Bronchial epithelial cell (primary cell): ENCODE measurements around the gene SYS1. TPM values are rescaled to one million over a fixed set of nuclear protein-coding genes. Genes with fewer than 3 reads are reported as not detected.
A peak's percentile ranks its signal among the peaks of the same experiment; 100 is the strongest.

Experiments used
- DNase-seq: peaks from one replicate; pipeline ENCODE4 v3.0.0-alpha.2; 2010; ENCODE audit warnings: low read depth
- FAIRE-seq: peaks from 2 replicates; lab custom pipeline; 2011; peaks lifted over from hg19 to GRCh38; lab: Jason Lieb, UNC
- H3K27me3 ChIP-seq: 2 replicates; pipeline ENCODE4 v1.5.1; 2011; ENCODE audit warnings: low read length; ENCODE audit not compliant: control insufficient read depth, insufficient read depth
- H3K36me3 ChIP-seq: 2 replicates; pipeline ENCODE4 v1.5.1; 2011; ENCODE audit warnings: low read length; ENCODE audit not compliant: control insufficient read depth, insufficient read depth
- H3K4me3 ChIP-seq: 2 replicates; pipeline ENCODE4 v1.5.1; 2011; ENCODE audit warnings: mild to moderate bottlenecking, low read depth, low read length, control low read depth
- total RNA-seq: library from RNA; depleted of rRNA; stranded (reverse); fragments of >200 nt; gene quantifications from 2 replicates; pipeline ENCODE4 v1.2.1, GENCODE V29; 2014
- TF ChIP-seq, protein P1 (sequence below): IDR thresholded peaks from 2 replicates; pipeline ENCODE4 v1.5.1; 2011; ENCODE audit warnings: mild to moderate bottlenecking, moderate library complexity, low read length, control low read depth, inconsistent platforms; ENCODE audit not compliant: insufficient read depth, severe bottlenecking

SYS1 gene
- total RNA-seq, 1 donor from 2014 or later: 17.9 TPM

DNA sequence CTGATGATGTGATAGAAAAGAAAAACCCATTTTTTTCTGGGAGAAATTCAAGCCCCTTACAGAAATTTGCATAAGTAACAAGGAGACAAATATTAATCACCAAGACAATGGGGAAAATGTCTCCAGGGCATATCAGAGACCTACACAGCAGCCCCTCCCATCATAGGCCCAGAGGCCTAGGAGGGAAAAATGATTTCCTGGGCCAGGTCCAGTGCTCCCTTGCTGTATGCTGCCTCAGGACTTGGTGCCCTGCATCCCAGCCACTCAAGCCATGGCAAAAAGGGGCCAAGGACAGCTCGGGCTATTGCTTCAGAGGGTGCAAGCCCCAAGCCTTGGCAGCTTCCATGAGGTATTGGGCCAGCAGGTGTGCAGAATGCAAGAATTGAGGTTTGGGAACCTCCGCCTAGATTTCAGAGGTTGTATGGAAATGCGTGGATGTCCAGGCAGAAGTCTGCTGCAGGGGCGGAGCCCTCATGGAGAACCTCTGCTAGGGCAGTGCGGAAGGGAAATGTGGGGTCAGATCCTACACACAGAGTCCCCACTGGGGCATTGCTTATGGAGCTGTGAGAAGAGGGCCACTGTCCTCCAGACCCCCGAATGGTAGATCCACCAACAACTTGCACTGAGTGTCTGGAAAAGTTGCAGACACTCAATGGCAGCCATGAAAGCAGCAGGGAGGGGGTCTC, 37.5 kb downstream of the SYS1 start:
- DNase-seq: no peak
- FAIRE-seq: no peak
- no peaks in the 10 kb centered on the region for H3K36me3 ChIP-seq
- TF ChIP-seq, protein P1, sequence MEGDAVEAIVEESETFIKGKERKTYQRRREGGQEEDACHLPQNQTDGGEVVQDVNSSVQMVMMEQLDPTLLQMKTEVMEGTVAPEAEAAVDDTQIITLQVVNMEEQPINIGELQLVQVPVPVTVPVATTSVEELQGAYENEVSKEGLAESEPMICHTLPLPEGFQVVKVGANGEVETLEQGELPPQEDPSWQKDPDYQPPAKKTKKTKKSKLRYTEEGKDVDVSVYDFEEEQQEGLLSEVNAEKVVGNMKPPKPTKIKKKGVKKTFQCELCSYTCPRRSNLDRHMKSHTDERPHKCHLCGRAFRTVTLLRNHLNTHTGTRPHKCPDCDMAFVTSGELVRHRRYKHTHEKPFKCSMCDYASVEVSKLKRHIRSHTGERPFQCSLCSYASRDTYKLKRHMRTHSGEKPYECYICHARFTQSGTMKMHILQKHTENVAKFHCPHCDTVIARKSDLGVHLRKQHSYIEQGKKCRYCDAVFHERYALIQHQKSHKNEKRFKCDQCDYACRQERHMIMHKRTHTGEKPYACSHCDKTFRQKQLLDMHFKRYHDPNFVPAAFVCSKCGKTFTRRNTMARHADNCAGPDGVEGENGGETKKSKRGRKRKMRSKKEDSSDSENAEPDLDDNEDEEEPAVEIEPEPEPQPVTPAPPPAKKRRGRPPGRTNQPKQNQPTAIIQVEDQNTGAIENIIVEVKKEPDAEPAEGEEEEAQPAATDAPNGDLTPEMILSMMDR: no peak
- no peak overlapping the region for H3K4me3 ChIP-seq
- H3K27me3 ChIP-seq: no peaks in the 10 kb centered on the region

DNA sequence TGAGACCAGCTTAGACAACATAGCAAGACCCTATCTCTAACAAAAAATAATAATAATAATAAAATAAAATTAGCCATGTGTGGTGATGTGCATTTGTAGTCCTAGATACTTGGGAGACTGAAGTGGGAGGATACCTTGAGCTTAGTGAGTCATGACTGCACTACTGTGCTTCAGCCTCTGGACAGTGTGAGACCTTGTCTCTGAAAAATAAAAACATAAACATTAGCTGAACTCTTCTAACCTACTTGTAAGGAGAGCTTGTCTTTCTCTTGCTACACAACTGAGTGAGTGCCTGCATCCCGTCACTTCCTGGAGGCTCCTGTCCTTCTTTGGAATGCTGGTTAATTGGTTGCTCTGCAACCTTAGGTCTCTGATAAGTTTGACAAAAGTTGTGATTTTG, 40.0 kb downstream of the SYS1 start:
- Histone ChIP-seq H3K4me3 (no peak overlapping the region), H3K36me3 (no peaks in the 10 kb centered on the region), H3K27me3 (no peaks in the 10 kb centered on the region)
- DNase-seq (no peak), FAIRE-seq (no peak)
- TF ChIP-seq, protein P1: no peak

DNA sequence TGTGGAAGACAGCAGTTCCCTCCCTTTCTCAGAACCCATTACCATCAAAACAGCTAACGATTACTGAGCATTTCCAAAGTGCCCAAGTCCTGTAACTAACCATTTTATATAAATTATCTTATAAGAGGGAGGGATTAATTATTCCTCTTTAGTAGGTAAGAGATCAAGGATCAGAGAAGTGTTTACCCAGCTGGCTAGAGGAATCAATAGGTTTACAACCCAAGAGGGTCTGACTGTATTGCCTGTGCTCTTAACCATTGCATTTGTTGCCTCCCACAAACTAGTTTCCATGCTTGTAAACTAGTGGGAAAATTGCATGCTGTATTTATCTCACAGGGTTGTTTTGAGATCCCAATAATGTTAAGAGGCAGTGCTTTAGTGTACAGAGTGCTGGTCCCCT, 41.5 kb downstream of the SYS1 start:
- TF ChIP-seq, protein P1: no peak
- H3K27me3 ChIP-seq: no peaks in the 10 kb centered on the region
- no peak for FAIRE-seq
- no peak overlapping the region for H3K4me3 ChIP-seq
- DNase-seq: no peak
- H3K36me3 ChIP-seq: no peaks in the 10 kb centered on the region

DNA sequence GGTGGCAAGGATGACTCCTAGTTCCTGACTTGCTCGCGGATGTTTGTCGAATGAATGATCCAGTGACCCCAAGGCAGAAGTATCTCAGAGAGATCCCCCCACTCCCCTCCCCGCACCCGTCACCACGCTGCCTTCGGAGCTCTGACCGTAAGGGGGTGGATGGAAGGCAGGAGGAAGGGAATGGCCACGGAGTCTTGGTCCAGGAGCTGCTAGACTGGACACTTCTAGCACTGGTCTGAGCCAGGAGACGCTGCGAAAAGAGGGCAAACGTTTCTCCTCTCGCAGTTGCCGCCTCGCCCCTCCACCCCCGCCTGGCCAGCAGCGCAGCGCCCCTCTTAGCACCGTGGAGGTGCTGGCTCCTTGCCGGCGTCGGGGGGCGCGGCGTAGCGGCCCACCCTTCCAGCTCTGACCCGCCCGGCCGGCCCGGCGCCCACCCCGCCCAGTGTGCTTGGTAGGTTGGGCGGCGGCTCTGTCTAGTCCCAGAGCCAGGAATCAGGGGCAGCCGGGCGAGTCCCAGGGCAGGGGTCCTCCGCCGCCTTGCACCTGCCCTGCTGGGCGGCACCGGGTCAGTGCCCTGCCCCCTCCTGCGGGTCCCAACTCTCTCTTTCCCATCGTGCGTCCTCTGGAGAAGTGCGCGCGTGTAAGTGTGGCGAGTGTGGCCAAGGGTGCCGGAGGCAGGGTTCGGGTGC, 42.8 kb downstream of the SYS1 start:
- DNase-seq (peak; percentile 52), FAIRE-seq (no peak)
- H3K36me3 ChIP-seq: no peaks in the 10 kb centered on the region
- TF ChIP-seq, protein P1: no peak
- H3K4me3 ChIP-seq: peak overlapping the region; percentile 74
- no peaks in the 10 kb centered on the region for H3K27me3 ChIP-seq

DNA sequence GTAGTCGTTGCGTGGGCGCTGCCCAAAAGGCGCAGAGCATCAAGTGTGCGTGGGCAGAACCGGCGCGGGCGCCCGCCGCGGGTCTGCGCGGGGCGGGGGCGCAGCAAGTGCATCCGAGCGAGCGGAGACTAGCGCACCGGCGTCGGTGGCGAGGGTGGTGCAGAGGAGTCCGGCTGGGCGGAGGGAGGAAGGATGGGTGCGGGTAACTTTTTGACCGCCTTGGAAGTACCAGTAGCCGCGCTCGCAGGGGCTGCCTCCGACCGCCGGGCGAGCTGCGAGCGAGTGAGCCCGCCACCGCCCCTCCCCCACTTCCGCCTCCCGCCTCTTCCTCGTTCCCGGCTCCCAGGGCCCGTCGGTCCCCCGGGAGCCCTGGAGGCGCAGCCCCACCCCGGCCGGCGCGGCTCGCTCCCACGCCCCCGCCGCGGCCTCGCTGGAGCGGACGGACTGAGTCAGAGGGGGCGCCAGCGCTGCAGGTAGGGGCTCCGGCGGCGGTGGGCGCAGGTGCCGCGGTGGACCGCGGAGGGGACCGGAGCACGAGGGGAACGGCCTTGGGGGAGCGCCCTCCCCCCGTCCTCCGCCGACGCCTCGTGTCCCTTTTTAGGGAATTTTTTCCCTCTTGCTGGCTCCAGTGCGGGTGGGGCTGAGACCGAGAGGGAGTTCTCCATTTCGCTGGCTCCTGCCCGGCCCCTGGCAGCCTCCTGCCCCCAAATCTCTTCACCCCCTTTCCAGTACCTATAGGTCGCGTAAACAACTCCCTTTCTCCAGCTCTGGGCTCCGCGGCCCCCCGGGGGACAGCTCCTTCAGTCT, 43.5 kb downstream of the SYS1 start:
- no peak for FAIRE-seq
- TF ChIP-seq, protein P1: no peak

More for the DNA sequence above, 43.5 kb downstream of the SYS1 start:
- peak; percentile 36 for DNase-seq
- Histone ChIP-seq H3K36me3 (no peaks in the 10 kb centered on the region), H3K4me3 (peak overlapping the region; percentile 74), H3K27me3 (no peaks in the 10 kb centered on the region)
